H1 (cell line): ENCODE measurements around the gene CORO7. TPM values are rescaled to one million over a fixed set of nuclear protein-coding genes. Genes with fewer than 3 reads are reported as not detected.
A peak's percentile ranks its signal among the peaks of the same experiment; 100 is the strongest.

ENCODE experiments used
- GTF2F1 ChIP-seq: IDR thresholded peaks from 2 replicates; pipeline ENCODE4 v1.6.1; 2012; ENCODE audit warnings: low read depth, low read length, improper control_type of control experiment, borderline replicate concordance
- HDAC2 ChIP-seq, 2 experiments: fragments of 300-600 bp in 1 of 2; sonication (generic) in 1 of 2; IDR thresholded peaks; 2 replicates each; pipeline ENCODE4 v1.6.1; 2011 to 2012; ENCODE audit warnings: low read depth in 2 of 2, low read length in 2 of 2, mild to moderate bottlenecking in 2 of 2, moderate library complexity in 2 of 2, borderline replicate concordance in 1 of 2, inconsistent platforms in 1 of 2
- POLR2A ChIP-seq, 2 experiments: IDR thresholded peaks; 1 replicate in 1 of 2; 2 replicates in 1 of 2; pipeline ENCODE4 v1.6.1; 2011; ENCODE audit warnings: low read depth in 2 of 2, low read length in 2 of 2, mild to moderate bottlenecking in 2 of 2; ENCODE audit errors: control extremely low read depth in 1 of 2
- POU5F1 ChIP-seq: IDR thresholded peaks from 2 replicates; pipeline ENCODE4 v1.6.1; 2011; ENCODE audit warnings: low read depth, mild to moderate bottlenecking, low read length, moderate library complexity
- RAD21 ChIP-seq, 2 experiments: IDR thresholded peaks in 1 of 2; conservative IDR thresholded peaks in 1 of 2; 2 replicates each; pipeline ENCODE4 v1.6.1; 2011; ENCODE audit warnings: low read depth in 2 of 2, low read length in 2 of 2, improper control_type of control experiment in 1 of 2, inconsistent platforms in 1 of 2, mild to moderate bottlenecking in 1 of 2, moderate library complexity in 1 of 2
- SIRT6 ChIP-seq: IDR thresholded peaks from one replicate; pipeline ENCODE4 v1.7.1; 2012; ENCODE audit warnings: low read length, inconsistent platforms
- polyA plus RNA-seq, 7 experiments: library from polyadenylated mRNA; depleted of rRNA in 3 of 7; stranded (reverse) in 5 of 7; unstranded in 2 of 7; fragments of >200 nt in 5 of 7; fragments of 200-250 nt in 2 of 7; gene quantifications; 1 replicate in 5 of 7; 2 replicates in 1 of 7; 4 replicates in 1 of 7; pipeline versions ENCODE4 v1.2.1 to v1.2.3, GENCODE V29; 2011 to 2013; ENCODE audit warnings: missing spikeins in 2 of 7, mixed read lengths in 2 of 7
- total RNA-seq: library from RNA; stranded (reverse); fragmentation: NEBNext Ultra II Directional; extraction: Animal tissue kit (Norgen Biotek cat#: 25700); gene quantifications from 2 replicates; pipeline ENCODE4 v1.2.1, GENCODE V29; 2021
- TF ChIP-seq, protein P1 (sequence below): IDR thresholded peaks from 2 replicates; pipeline ENCODE4 v1.6.1; 2012; ENCODE audit warnings: inconsistent platforms
- TF ChIP-seq, protein P2 (sequence below), 3 experiments: IDR thresholded peaks; 1 replicate in 2 of 3; 2 replicates in 1 of 3; pipeline versions ENCODE4 v1.5.1 to v1.6.1; 2011; ENCODE audit warnings: low read length in 3 of 3, mild to moderate bottlenecking in 3 of 3, inconsistent platforms in 2 of 3, low read depth in 1 of 3, moderate library complexity in 1 of 3; ENCODE audit not compliant: insufficient read depth in 1 of 3; ENCODE audit errors: control extremely low read depth in 1 of 3
- TF ChIP-seq, protein P3 (sequence below): IDR thresholded peaks from 2 replicates; pipeline ENCODE4 v1.6.1; 2012; ENCODE audit warnings: inconsistent platforms
- TF ChIP-seq, protein P4 (sequence below): IDR thresholded peaks from 2 replicates; pipeline ENCODE4 v1.6.1; 2011; ENCODE audit warnings: low read length, improper control_type of control experiment

CORO7 gene
- total and polyA plus RNA-seq, 2 of the 8 experiments (the other 6 are each of a cell fraction or from before 2014, with no cell fraction given), result 25.2 to 29.8 TPM

DNA sequence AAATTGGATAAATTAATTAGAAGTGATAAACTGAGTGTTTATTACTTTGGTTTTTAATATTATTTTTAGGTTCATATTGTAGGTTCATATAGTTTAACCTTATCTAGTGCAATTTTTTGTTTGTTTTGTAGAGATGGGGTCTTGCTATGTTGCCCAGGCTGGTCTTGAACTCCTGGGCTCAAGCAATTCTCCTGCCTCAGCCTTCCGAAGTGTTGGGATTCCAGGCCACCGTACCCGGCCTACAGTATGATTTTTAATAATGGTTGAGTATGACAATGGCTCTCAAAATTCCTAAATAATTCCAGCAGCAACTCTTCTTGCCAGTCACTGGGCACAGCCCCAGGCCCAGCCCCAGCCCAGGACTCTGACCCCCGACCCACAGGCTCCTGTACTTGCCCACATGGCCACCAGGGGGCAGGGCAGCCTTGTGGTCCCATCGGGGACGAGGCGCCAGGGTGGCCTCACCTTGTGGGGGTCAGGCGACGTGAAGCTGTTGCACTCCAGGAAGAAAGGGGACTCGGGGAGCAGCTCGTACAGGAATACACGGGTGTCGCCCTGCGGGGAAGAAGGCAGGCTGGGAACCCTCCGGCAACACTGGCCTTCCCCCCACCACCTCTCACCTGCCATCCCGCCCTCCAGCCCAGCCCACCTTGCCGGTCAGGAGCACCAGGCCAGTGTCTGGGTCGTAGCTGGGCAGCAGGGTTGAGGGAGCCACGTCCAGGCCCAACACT lies 57.4 kb downstream of the CORO7 start (continued):
- TF ChIP-seq, protein P1, sequence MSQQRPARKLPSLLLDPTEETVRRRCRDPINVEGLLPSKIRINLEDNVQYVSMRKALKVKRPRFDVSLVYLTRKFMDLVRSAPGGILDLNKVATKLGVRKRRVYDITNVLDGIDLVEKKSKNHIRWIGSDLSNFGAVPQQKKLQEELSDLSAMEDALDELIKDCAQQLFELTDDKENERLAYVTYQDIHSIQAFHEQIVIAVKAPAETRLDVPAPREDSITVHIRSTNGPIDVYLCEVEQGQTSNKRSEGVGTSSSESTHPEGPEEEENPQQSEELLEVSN, result 0 out of 2 replicates have a peak, but pooled peaks have one; percentile 12
- TF ChIP-seq HDAC2 (IDR thresholded peaks at IDR 0.05; ENCODE audit: borderline replicate concordance in 1 of 2, low read depth in 2 of 2, low read length in 2 of 2), result peak in 1 of 2 experiments; percentile 32; a peak in 1 of 4 replicates
- TF ChIP-seq SIRT6, result no peak
- TF ChIP-seq, protein P2, sequence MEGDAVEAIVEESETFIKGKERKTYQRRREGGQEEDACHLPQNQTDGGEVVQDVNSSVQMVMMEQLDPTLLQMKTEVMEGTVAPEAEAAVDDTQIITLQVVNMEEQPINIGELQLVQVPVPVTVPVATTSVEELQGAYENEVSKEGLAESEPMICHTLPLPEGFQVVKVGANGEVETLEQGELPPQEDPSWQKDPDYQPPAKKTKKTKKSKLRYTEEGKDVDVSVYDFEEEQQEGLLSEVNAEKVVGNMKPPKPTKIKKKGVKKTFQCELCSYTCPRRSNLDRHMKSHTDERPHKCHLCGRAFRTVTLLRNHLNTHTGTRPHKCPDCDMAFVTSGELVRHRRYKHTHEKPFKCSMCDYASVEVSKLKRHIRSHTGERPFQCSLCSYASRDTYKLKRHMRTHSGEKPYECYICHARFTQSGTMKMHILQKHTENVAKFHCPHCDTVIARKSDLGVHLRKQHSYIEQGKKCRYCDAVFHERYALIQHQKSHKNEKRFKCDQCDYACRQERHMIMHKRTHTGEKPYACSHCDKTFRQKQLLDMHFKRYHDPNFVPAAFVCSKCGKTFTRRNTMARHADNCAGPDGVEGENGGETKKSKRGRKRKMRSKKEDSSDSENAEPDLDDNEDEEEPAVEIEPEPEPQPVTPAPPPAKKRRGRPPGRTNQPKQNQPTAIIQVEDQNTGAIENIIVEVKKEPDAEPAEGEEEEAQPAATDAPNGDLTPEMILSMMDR (IDR thresholded peaks at IDR 0.05; ENCODE audit: control extremely low read depth in 1 of 3, insufficient read depth in 1 of 3, low read depth in 1 of 3, low read length in 3 of 3), result peak; percentile 90 to 98 (median 94)
- TF ChIP-seq, protein P3, sequence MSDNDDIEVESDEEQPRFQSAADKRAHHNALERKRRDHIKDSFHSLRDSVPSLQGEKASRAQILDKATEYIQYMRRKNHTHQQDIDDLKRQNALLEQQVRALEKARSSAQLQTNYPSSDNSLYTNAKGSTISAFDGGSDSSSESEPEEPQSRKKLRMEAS, result peak; percentile 57
- TF ChIP-seq, protein P4, sequence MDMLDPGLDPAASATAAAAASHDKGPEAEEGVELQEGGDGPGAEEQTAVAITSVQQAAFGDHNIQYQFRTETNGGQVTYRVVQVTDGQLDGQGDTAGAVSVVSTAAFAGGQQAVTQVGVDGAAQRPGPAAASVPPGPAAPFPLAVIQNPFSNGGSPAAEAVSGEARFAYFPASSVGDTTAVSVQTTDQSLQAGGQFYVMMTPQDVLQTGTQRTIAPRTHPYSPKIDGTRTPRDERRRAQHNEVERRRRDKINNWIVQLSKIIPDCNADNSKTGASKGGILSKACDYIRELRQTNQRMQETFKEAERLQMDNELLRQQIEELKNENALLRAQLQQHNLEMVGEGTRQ, result no peak
- no peak for TF ChIP-seq POLR2A (IDR thresholded peaks at IDR 0.05; ENCODE audit: control extremely low read depth in 1 of 2, low read depth in 2 of 2, low read length in 2 of 2)
- TF ChIP-seq POU5F1, result no peak
- TF ChIP-seq RAD21 (IDR thresholded peaks at IDR 0.05 in 1 of 2, conservative IDR thresholded peaks at IDR 0.05 in 1 of 2; ENCODE audit: low read depth in 2 of 2, low read length in 2 of 2), result peak; percentile 94 to 98
- TF ChIP-seq GTF2F1, result peak; percentile 26; the same call in 1 of the 2 replicates
